Measurements from ENCODE around the gene NUP133.
"Not testable (repeated sequence)": the region's sequence is repeated elsewhere in the genome, so short reads cannot be mapped to it uniquely, and the experiment has no call there.

The NUP133 gene

DNA sequence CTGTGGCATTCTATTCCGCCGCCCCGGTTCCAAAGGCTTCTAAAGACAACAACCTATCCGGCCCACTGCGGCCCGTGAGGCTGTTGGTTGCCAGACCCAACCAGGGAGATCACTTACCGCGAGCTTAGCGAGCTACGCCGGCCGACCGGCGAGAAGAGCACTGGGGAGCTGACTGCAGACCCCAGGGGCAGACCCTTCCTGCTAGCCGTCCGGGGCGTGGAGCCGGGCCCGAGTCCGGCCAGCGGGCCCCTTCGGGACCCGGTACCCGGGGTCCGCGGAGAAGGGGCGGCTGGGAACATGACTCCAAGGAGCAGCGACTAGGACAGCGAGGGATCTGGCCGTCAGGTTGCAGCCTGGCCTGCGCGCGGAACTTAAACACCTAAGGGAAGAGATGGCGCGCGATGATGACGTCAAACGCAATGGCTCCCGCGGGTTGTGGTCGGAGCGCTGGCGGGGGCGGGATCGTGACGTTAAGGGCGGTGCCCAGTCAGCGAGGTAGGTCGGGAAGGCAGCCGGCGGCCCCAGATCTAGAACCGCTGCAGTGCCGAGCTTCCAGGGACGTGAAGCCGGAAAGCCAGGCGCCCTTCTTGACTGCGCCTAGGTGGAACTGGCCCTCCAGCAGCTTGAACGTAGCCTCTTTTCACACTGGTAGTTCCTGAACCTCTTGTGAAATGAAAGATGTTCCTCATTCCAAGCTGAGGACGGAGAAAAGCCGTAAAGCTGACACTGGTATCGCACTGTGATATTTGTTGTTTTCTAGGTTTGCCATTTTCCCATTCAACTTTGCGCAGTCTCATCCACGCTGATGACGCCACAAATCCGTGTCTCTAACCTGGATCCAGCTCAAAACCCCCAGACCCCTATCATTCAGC, at the start of gene NUP133:
Gene NUP133 (minus strand): TSS at position 391 of the 872 bp plus-strand sequence. CDS start 92 bp downstream, at position 299.
- DNase-seq (ENCODE audit: low spot score): peak; percentile 97

DNA sequence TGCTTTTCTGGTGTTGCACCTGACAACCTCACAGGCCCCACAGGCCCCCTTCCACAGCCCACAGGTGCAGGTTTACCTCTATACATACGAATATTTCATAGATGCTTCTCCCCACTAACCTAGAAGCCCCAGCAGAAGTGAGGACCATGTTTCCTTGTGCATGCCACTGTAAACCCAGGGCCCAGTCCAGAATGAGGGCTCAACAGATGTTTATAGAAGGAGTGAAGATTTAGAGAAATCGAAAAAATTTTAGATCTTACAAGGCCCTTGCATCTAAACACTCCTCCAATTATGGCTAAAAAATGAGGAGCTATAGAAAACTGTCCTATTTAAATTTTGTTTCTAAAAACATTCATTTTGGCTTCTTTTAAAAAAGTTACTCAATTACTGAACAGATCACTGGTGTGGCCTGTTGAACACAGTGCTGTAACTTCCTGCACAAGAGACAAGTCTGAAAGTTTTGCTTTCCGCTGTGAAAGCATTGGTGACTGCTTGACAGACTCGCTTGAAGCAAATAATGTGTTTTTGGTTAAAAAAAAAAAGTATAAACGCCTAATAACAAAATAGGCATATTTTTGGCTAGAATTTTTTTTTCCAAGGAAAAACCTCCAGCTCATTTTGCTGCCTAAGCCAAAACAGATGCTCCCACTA, 49.2 kb upstream of the NUP133 start:
- DNase-seq (ENCODE audit: low spot score): peak; percentile 33

DNA sequence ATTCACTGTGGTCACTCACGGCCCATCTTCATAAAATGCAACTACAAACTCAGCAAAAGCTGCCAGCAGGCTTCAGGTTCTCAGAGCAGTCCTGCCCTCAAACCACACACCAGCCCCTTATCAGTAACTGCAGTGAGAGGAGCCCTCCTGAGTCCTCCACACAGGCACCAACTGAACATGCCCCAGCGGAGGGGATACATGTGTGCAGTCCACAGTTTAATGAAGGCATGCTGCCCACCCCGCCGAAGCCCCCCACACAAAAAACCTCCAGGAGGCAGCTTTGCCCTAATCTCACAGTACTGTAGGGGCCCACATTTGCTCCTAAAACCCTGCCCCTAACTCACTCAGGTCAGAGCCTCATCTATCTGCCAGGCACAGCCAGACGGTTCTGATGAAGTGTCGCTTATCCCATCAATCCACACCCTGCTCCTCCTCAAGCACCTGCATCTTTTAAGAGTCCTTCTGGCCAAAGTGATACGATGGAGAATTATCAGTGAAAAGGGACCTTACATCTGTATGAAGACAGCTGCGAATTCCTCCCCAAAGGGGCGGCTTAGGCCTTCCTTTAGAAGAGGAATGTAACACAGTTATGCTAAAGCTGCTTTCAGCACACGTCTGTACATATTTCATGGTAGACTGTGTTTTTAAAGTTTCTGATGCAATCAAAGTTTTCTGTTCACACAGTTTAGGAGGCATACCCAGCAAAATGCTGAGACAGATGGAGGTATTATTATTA, 46.9 kb upstream of the NUP133 start:
- DNase-seq (ENCODE audit: low spot score): no peak

DNA sequence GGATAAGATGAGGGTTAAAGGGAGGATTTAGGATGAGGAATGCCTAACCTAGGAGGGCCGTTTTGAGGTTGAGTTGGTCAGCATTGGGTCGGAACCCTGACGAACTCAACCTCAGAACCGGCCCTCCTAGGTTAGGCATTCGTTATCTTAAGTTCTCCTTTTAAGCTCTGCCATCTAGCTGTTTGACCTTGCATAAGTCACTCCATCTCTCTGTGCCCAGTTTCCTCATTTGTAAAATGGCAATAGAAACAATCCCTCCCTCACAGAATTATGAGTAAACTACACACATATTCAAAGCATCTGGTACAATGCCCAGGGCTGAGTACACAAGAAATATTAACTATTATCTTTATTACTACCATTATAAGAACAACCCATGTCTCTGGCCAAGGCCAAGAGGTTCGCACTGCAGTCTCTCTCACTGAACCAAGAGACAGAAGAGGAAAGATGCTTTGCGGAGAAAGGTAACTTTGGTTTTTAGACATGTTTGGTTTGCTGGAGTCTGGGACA, 45.5 kb upstream of the NUP133 start:
- DNase-seq (ENCODE audit: low spot score): no peak

DNA sequence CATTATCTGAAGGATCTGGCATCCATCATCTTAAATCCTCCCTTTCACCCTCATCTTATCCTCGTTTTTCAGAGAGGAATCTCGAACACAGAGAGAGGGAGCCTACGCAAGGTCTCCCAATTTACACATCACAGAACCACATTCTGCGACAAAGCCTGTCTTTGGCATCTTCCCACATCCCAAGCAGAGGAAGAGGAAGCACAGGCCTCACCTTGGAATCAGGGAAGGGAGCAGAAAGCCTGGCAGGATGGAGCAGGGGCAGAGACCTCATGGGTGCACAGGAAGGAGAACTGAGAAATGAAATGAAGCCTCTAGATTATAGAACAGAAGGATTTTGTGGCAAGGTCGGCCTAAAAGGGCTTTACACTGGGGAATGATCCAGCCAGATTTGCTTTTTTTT, 44.6 kb upstream of the NUP133 start:
- DNase-seq (ENCODE audit: low spot score): no peak

DNA sequence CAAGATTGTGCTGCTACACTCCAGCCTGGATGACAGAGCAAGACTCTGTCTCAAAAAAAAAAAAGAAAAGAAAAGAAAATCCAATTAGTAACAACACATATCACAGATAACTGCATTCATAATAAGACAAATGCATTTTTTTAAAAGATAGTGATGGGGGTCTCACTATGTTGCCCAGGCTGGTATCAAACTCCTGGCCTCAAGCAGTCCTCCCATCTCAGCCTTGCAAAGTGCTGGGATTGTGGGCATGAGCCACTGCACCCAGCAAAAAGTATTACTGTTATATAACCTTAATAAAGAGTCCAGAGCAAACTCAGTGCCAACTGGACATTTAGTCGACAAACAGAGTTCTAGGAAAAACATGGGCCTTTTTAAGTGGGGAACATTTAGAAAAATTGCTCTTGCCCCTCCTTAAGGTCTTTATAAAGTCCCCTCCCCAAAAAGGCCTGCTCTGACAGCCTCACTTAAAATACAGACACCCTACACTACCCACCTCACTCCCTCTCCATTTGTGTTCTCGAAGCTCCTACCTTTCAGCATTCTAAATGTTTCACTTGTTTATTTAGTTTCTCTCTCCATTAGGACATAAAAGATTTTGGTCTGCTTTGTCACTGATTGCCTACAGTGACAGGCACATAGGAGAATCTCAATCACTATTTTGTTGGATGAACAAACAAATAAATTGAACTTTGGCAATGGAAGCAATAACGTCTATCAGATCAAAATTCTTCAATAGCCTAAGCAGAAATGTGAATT, 42.8 kb upstream of the NUP133 start:
- DNase-seq (ENCODE audit: low spot score): no peak

- no peak for DNase-seq (ENCODE audit: low spot score)
Observed at GRCh38 chr1:229547542-229547941, 39.4 kb upstream of the NUP133 start.

GRCh38 chr1:229544587-229544986, 36.4 kb upstream of the NUP133 start:
- no peak for DNase-seq (ENCODE audit: low spot score)

- no peak for DNase-seq (ENCODE audit: low spot score)
Observed at GRCh38 chr1:229539863-229540506, 31.8 kb upstream of the NUP133 start.

DNA sequence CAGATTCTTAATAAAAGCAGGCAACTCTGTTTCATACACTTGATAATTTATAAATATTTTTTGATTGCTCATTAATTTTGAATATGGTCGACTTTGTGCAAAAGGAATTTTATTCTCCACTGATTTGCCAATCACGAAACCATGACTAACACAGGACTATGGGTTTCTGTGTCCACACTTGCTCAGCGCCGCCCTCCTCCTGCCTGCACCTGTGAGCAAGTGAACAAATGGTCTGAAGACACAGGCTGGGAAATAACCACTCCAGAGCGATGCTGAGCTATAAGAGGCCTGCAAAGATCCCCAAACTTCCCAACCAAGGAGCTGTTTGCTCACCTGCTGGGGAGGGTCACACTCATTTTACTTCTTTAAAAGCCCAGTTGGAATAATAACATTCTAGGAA, 30.8 kb upstream of the NUP133 start:
- no peak for DNase-seq (ENCODE audit: low spot score)

DNA sequence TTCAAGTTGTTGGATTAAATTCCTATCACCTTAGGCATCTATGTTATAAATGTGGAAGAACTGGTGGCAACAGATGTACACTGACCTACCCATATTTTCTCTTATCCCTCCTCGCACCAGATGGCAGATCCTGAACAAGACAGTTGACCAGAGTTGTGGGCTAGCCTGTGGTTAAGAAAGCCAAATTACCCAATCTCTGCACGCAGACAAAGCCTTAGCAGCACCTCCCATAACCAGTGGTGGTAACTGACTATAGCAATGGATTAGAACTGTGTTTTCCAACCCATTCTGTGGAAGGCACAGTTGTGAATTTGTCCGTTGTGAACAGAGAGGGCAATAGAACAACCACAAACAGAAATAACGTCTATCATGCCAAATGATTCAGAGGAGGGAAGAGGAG, 29.8 kb upstream of the NUP133 start:
- no peak for DNase-seq (ENCODE audit: low spot score)

DNA sequence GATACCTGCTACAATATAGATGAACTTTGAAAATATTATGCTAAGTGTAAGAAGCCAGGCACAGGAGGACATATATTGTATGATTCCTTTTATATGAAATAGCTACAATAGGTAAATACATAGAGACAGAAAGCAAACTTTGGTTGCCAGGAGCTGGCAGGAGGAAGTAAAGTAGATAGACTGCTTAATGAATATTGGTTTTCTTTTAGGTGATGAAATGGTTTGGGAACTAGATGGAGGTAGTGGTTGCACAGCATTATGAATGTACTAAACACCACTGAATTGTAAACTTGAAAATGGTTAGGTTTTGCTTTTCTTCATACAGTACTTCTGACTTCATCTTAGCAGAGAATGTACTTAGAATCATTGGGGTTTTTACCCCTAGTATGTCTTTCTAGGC, 28.8 kb upstream of the NUP133 start:
- DNase-seq (ENCODE audit: low spot score): no peak

DNA sequence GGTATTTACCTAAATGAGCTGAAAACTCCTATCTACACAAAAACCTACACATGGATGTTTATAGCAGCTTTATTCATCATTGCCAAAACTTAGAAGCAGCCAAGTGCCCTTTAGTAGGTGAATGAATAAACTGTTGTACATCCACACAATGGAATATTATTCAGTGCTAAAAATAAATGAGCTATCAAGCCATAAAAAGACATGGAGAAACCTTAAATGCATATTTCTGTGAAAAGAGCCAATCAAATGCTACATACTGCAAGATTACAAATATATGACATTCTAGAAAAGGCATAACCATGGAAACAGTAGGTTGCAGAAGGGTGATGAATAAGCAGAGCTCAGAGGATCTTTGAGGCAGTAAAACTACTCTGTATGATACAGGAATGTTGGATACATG, 27.1 kb upstream of the NUP133 start:
- DNase-seq (ENCODE audit: low spot score): no peak

DNA sequence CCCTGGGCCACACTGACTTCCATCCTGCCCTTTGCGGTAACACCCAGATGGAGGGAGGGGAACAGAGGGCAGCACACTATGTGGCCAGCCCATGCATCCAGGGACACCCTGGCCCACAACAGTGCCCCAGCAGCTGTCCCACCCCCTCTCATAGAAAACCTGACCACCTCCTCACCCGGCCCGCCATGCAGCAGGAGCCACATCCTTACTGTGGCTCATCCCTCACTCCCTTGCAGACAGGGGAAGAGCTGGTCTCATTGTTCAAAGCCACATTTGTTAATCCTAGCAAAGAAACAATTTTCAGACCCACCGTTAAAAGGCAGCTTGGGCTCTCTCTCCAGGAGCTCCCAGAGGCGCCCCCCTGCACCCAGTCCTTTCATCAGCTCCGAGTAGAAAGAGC, 23.2 kb upstream of the NUP133 start:
- no peak for DNase-seq (ENCODE audit: low spot score)

GRCh38 chr1:229529639-229530038, 21.5 kb upstream of the NUP133 start:
- DNase-seq (ENCODE audit: low spot score): no peak

GRCh38 chr1:229526695-229527094, 18.6 kb upstream of the NUP133 start:
- no peak for DNase-seq (ENCODE audit: low spot score)

GRCh38 chr1:229523052-229523451, 14.9 kb upstream of the NUP133 start:
- no peak for DNase-seq (ENCODE audit: low spot score)

DNA sequence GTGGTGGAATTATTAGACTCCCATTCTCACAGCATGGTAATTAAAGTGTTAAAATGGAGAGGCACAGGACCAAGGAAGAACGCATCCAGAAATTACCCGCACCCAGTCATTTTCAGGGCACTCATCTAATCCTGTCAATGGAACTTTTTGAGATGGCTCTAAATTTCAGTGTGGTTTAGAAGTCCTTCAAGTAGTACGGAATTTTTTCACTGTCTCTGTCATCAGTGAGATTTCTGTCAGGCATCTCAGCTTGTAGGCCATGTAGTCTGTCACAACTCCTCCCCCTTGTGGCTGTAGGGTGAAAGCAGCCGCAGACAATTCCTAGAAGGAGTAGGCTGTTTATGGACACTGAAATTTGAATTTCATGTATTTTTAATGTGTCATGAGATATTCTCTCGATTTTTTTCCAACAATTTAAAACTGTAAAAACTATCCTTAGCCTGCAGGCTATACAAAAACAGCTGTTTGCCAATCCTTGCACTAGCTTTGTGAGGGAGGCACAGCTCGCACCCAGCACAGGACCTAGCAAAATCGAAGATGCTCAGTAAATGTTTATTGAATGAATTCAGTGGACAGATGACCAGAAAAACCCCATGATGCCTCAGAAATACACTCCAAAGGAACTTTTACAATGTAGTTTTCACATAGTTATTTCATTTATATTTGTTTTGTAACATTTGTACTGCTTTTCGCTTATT, 6.6 kb upstream of the NUP133 start:
- DNase-seq (ENCODE audit: low spot score): peak; percentile 83

DNA sequence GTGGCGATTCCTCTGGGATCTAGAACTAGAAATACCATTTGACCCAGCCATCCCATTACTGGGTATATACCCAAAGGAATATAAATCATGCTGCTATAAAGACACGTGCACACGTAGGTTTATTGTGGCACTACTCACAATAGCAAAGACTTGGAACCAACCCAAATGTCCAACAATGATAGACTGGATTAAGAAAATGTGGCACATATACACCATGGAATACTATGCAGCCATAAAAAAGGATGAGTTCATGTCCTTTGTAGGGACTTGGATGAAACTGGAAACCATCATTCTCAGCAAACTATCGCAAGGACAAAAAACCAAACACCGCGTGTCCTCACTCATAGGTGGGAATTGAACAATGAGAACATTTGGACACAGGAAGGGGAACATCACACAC, 3.5 kb upstream of the NUP133 start:
- DNase-seq (ENCODE audit: low spot score): not testable (repeated sequence)

GRCh38 chr1:229511201-229511600, 3.1 kb upstream of the NUP133 start:
- not testable (repeated sequence) for DNase-seq (ENCODE audit: low spot score)

- DNase-seq (ENCODE audit: low spot score): no peak
Observed at GRCh38 chr1:229509576-229509975, 1.4 kb upstream of the NUP133 start.

Measured in AG08395 (cell line).